Mononuclear cell (primary cell): ENCODE data around the gene FNDC10. TPM values are rescaled to one million over a fixed set of nuclear protein-coding genes. Genes with fewer than 3 reads are reported as not detected.
"Not testable (repeated sequence)": the region's sequence is repeated elsewhere in the genome, so short reads cannot be mapped to it uniquely, and the experiment has no call there.

ENCODE experiments used
- H3K27me3 ChIP-seq: 2 replicates; pipeline ENCODE4 v1.6.0; 2011; ENCODE audit warnings: low read length, control low read depth; ENCODE audit not compliant: insufficient read depth
- H3K4me1 ChIP-seq: 2 replicates; pipeline ENCODE4 v1.5.1; 2011; ENCODE audit warnings: mild to moderate bottlenecking, low read length, control low read depth; ENCODE audit not compliant: insufficient read depth
- H3K4me3 ChIP-seq: 2 replicates; pipeline ENCODE4 v1.5.1; 2011; ENCODE audit warnings: mild to moderate bottlenecking, low read length, moderate library complexity
- H3K9me3 ChIP-seq: 2 replicates; pipeline ENCODE4 v1.5.1; 2011; ENCODE audit warnings: low read depth, mild to moderate bottlenecking, control low read depth, low read length
- total RNA-seq: library from RNA; depleted of rRNA; stranded (reverse); fragments of >200 nt; gene quantifications from one replicate; pipeline ENCODE4 v1.2.3, GENCODE V29; 2012

FNDC10 gene
- total RNA-seq, 1 donor = 1.2 TPM

GRCh38 chr1:1600861-1601563 is 1.1 kb upstream of the FNDC10 start:
- Histone ChIP-seq H3K4me1 (peaks cover 27% of the 10 kb centered on the region), H3K9me3 (no peaks in the 10 kb centered on the region), H3K27me3 (no peaks in the 10 kb centered on the region), H3K4me3 (no peak overlapping the region)

GRCh38 chr1:1599030-1599934 is 653 bp downstream of the FNDC10 start:
- Histone ChIP-seq H3K4me3 (no peak overlapping the region), H3K4me1 (peaks cover 27% of the 10 kb centered on the region), H3K27me3 (no peaks in the 10 kb centered on the region), H3K9me3 (no peaks in the 10 kb centered on the region)

- Histone ChIP-seq H3K9me3 (no peaks in the 10 kb centered on the region), H3K4me1 (peaks cover 27% of the 10 kb centered on the region), H3K27me3 (no peaks in the 10 kb centered on the region), H3K4me3 (no peak overlapping the region)
Observed at GRCh38 chr1:1598720-1599029, 1.3 kb downstream of the FNDC10 start.

- Histone ChIP-seq H3K9me3 (no peaks in the 10 kb centered on the region), H3K27me3 (no peaks in the 10 kb centered on the region), H3K4me1 (peaks cover 27% of the 10 kb centered on the region), H3K4me3 (no peak overlapping the region)
Observed at GRCh38 chr1:1598051-1598719, 1.8 kb downstream of the FNDC10 start.

- Histone ChIP-seq H3K9me3 (no peaks in the 10 kb centered on the region), H3K4me3 (no peak overlapping the region), H3K27me3 (no peaks in the 10 kb centered on the region), H3K4me1 (peaks cover 22% of the 10 kb centered on the region)
Observed at GRCh38 chr1:1597275-1597930, 2.5 kb downstream of the FNDC10 start.

- Histone ChIP-seq H3K4me1 (peaks cover 15% of the 10 kb centered on the region), H3K4me3 (no peak overlapping the region), H3K9me3 (no peaks in the 10 kb centered on the region)
Observed at GRCh38 chr1:1596493-1597274, 3.3 kb downstream of the FNDC10 start.

GRCh38 chr1:1595341-1595740 is 4.6 kb downstream of the FNDC10 start:
- H3K4me1 ChIP-seq, H3K4me3 ChIP-seq, H3K9me3 ChIP-seq, H3K27me3 ChIP-seq: not testable (repeated sequence)

More at GRCh38 chr1:1596493-1597274, 3.3 kb downstream of the FNDC10 start:
- H3K27me3 ChIP-seq = no peaks in the 10 kb centered on the region

- Histone ChIP-seq H3K9me3 (no peaks in the 10 kb centered on the region), H3K4me3 (no peak overlapping the region), H3K4me1 (peaks cover 7% of the 10 kb centered on the region), H3K27me3 (no peaks in the 10 kb centered on the region)
Observed at GRCh38 chr1:1594602-1595260, 5.2 kb downstream of the FNDC10 start.

- peaks cover 2% of the 10 kb centered on the region for H3K4me1 ChIP-seq
- H3K9me3 ChIP-seq = no peaks in the 10 kb centered on the region
Observed at GRCh38 chr1:1593834-1594601, 5.9 kb downstream of the FNDC10 start.

GRCh38 chr1:1591452-1591851 is 8.5 kb downstream of the FNDC10 start:
- Histone ChIP-seq H3K9me3 (no peaks in the 10 kb centered on the region), H3K4me3 (no peak overlapping the region), H3K27me3 (no peaks in the 10 kb centered on the region), H3K4me1 (no peaks in the 10 kb centered on the region)

More at GRCh38 chr1:1593834-1594601, 5.9 kb downstream of the FNDC10 start:
- no peaks in the 10 kb centered on the region for H3K27me3 ChIP-seq
- no peak overlapping the region for H3K4me3 ChIP-seq

GRCh38 chr1:1583347-1584010 is 16.5 kb downstream of the FNDC10 start:
- H3K27me3 ChIP-seq = peaks cover 5% of the 10 kb centered on the region
- no peaks in the 10 kb centered on the region for H3K9me3 ChIP-seq
- no peak overlapping the region for H3K4me3 ChIP-seq
- no peaks in the 10 kb centered on the region for H3K4me1 ChIP-seq

GRCh38 chr1:1582585-1583346 is 17.2 kb downstream of the FNDC10 start:
- Histone ChIP-seq H3K9me3 (no peaks in the 10 kb centered on the region), H3K27me3 (peaks cover 5% of the 10 kb centered on the region), H3K4me1 (no peaks in the 10 kb centered on the region), H3K4me3 (no peak overlapping the region)
